GM19351 (cell line): ENCODE data around the gene AOAH.
"Not testable (repeated sequence)": the region's sequence is repeated elsewhere in the genome, so short reads cannot be mapped to it uniquely, and the experiment has no call there.

Experiments used
- ATAC-seq: cut with Tn5 transposase; IDR thresholded peaks from one replicate; pipeline ENCODE4 v1.9.1; 2021; ENCODE audit warnings: mild to moderate bottlenecking, moderate library complexity; ENCODE audit not compliant: unreplicated experiment

Gene AOAH

GRCh38 chr7:36514289-36515243 is 209.7 kb downstream of the AOAH start:
- ATAC-seq: no peak

DNA sequence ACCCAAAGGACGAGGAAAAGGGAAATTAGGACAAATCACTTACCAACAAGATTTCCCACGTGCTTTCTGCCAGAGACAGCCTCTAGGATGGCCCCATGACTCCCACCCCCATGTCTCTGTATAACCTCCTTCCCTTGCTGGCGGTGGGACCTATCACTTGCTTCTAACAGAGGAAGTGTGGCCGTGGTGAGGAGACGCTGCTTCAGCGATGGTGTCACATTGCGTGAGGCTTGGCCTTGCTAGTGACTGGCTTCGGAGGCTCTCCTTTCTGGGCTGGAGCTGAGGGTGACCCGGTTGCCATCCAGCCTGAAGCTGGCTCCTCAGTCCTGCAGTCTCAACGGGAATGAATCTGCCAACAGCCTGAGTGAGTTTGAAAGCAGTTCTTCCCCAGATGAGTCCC is 210.9 kb downstream of the AOAH start:
- ATAC-seq: no peak

GRCh38 chr7:36512616-36513015 is 211.7 kb downstream of the AOAH start:
- ATAC-seq: no peak

GRCh38 chr7:36509962-36510361 is 214.3 kb downstream of the AOAH start:
- no peak for ATAC-seq

- no peak for ATAC-seq
These were observed 216.5 kb downstream of the AOAH start for GRCh38 chr7:36507475-36508440.

DNA sequence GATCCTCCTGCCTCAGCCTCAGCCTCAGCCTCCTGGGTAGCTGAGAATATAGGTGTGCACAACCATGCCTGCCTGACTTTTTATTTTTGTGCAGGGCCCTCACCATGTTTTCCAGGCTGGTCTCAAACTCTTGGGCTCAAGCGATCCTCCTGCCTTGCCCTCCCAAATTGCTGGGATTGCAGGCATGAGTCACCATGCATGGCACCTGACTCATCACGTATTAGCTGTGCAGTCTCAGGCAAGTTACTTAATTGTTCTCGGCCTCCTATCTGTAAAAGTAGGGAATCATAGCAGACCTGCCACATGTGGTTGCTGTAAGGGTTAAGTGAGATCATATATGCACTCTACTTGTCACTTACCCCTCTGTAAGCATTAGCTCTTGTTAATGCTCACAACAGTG is 217.5 kb downstream of the AOAH start:
- no peak for ATAC-seq

DNA sequence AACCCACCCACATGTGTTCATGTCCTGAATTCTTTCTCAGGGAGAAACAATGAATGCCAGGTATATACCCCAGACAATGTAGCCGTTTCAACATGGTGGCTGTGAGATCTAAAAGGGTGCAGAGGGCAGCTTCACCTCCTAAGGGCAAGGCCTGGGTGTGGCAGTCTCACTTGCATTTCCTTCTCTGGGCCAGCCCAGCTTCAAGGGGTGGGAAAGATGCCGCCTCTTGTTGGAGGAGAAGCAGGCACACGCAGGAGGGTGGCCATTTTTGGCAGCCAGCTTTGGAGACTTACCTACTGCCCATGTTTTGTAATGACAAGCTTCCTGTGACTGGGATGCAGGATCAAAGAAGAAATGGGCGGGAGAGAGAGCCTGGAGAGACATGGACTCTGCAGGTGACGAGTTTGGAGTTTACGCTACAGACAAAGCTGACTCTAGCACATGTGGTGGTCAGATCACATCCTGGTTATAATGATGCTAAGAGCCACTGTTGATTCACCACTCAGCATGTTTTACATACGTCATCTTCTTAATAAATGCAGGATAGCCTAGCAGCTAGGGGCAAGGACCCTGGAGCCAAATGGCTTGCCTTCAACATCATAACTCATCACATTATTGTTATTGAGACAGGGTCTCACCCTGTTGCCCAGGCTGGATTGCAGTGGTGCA is 218.0 kb downstream of the AOAH start:
- ATAC-seq: no peak

DNA sequence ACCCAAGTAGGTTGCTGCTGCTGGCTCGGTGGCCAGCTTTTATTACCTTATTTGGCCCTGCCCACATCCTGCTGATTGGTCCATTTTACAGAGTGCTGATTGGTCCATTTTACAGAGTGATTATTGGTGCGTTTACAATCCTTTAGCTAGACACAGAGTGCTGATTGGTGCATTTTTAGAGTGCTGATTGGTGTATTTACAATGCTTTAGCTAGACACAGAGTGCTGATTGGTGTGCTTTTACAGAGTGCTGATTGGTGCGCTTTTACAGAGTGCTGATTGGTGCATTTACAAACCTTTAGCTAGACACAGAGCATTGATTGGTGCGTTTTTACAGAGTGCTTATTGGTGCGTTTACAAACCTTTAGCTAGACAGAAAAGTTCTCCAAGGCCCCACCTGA is 219.7 kb downstream of the AOAH start:
- not testable (repeated sequence) for ATAC-seq

- not testable (repeated sequence) for ATAC-seq
These were observed 220.1 kb downstream of the AOAH start for GRCh38 chr7:36504216-36504615.

DNA sequence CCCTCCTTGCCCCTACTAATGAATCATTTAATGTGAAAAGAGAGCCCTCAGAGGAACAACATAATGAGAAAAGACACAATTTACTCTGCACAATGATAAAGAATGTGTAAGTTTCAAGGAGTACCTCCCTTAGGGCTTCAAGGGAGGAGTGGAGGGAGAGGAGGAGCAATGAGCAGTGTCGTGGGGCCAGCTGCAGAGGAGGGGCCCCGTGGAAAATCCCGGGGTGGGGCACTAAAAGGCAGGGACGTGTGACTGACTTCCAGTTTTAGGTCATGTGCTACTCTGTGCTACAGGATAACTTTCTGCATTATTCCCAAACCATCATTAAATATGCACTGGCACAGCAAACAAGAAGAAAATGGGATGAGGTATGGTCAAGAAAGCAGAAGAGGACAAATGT is 226.5 kb downstream of the AOAH start:
- ATAC-seq: no peak

GRCh38 chr7:36497176-36497575 is 227.1 kb downstream of the AOAH start:
- not testable (repeated sequence) for ATAC-seq

DNA sequence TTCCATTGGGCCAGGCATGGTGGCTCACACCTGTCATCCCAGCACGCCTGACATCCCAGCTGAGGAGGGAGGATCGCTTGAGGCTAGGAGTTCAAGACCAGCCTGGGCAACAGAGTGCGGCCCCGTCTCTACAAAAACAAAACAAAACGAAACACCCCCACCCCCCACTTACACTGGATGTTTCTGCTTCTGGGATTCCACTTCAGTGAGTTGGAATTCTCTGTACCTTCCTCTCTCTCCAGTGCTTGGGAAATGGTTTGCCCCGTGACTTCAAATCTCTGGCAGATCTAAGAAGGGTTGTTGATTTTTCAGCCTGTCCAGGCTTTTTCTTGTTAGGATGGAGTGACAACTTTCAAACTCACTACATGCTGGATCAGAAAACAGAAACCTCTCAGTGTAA is 227.7 kb downstream of the AOAH start:
- no peak for ATAC-seq

DNA sequence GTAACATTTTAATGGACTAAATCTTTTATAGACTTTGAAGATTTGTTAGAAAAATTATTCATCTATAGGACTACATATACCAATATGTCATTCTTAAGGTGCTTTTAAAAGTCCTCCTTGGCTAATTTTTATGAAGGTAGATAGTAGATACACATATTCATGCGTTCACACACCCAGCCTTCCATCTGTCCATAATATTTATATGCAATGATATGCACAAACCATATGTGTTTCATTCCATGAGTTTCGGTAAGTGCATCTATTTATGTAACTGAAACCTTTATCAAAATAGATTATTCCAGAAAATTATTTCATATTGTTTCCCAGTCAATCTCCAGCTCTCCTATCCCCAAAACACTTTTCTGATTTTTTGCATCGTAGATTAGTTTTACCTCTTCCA is 233.0 kb downstream of the AOAH start:
- ATAC-seq: no peak

DNA sequence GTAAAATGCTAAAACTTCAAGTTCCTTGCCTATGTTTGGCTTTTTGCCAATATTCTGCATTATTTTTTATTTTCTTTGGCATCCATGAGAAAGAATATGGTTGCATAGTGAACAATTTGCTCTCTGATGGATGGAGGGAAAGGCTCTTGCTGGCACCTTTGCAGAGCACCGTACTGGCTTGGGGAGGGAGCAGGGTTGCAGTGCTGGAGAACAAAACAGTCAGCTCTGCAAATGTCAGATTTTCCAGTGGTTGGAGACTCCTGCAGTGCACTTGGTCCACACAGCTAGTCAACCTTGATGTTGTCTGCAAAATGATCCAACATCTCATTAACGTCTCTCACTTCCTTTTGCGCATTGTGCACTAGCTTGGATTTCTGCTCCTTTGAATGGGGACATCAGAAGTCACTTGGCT is 233.9 kb downstream of the AOAH start:
- ATAC-seq: no peak

- not testable (repeated sequence) for ATAC-seq
These were observed 235.6 kb downstream of the AOAH start for GRCh38 chr7:36488672-36489071.

- no peak for ATAC-seq
These were observed 236.4 kb downstream of the AOAH start for GRCh38 chr7:36487756-36488336.

DNA sequence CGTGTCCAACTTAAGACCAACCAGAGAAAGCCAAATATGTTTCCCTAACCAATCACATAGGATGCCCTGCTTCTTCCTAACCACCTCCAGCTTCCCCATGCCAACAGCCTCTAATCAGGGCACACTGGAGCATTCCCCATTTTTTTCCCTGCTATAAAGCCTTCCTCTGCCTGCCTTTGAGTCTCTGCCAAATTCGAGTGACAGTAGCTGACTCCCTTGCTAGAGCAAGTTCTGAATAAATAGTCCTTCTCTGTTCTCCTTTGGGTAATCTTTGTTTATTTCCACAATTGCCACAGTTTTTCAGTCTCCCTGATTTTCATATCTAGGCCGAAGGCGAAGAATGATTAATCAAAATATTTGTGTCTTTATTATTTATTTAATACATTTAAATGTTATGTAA is 238.0 kb downstream of the AOAH start:
- ATAC-seq: no peak

GRCh38 chr7:36484265-36484664 is 240.0 kb downstream of the AOAH start:
- ATAC-seq: no peak

DNA sequence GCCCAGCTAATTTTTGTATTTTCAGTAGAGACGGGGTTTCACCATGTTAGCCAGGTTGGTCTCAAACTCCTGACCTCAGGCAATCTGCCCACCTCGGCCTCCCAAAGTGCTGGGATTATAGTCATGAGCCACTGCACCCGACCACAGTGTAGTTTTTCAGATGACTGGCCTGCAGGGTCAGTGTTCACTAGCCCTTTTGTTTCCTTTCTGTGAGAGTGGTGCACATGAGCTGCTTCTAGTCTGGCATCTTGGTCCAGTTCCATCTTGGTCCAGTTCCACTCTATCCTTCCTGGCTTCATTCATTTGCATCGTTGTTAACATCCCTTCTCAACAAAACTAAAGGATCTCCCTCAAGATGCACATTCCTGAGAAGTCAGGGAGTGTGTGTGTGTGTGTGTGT is 240.4 kb downstream of the AOAH start:
- not testable (repeated sequence) for ATAC-seq

DNA sequence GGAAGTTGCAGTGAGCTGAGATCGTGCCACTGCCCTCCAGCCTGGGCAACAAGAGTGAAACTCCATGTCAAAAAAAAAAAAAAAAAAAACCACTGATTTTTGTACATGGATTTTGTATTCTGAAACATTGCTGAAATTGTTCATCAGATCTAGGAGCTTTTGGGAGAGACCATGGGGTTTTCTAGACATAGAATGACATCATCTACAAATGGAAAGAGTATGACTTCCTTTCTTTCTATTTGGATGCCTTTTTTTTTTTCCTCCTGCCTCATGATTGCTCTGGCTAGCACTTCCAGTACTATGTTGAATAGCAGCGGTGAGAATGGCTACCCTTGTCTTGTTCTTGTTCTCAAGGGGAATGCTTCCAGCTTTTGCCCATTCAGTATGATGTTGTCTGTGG is 245.5 kb downstream of the AOAH start:
- no peak for ATAC-seq

DNA sequence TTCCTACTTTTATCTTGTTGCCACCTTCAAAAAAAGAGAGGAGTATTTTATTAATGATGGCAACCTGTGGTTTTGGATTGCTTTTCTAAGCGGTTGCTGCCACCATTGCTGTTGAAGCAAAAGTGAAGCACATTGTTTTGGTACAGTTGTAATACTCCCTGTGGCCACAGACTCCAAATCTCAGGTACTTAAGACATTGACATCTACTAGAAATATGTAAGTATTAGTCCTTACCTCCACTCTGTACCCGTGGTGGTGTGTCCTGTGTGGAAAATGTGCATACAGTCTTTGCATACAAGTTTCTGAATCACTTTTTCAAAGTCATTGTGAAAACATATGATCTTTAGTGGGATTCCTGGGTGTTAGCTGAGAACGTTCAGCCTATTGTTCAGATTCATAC is 248.9 kb downstream of the AOAH start:
- no peak for ATAC-seq
